HG03175 (cell line): Measurements from ENCODE around the gene NSL1.
"Not testable (repeated sequence)": the region's sequence is repeated elsewhere in the genome, so short reads cannot be mapped to it uniquely, and the experiment has no call there.

Experiments used
- ATAC-seq: cut with Tn5 transposase; IDR thresholded peaks from one replicate; pipeline ENCODE4 v1.9.1; 2021; ENCODE audit warnings: mild to moderate bottlenecking, moderate library complexity; ENCODE audit not compliant: unreplicated experiment

NSL1 gene

GRCh38 chr1:212752934-212753497 lies 38.6 kb downstream of the NSL1 start:
- ATAC-seq, result no peak

DNA sequence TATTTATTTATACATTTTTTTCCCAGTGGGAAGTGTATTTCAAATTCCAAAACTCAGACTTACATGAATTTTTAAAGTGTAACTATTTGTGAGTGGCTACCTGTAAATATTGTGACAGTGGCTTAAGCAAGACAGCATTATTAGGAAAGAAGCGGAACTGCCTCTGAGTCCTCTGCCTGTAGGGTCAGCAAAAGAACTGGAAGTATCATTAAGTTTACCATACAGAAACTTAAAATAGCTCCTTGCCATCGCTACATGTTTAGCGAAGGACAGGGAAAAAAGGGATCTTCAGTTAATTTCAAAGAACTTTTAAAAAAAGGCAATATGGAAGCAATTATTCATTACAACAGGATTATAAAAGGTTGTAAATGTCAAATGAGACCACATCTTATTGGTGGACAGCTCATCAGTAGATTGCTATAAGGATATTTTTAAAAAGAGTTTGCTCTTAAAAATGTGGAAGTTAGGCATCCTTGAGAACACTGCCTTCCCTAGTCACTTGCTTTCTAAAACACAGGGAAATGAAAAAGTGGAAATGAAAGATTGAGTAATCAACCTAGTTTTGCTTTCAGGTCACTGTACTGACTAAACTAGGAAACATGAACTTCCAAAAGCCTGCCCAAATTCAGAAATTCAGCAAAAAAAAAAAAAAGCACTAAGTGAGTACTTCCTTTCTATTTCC lies 39.2 kb downstream of the NSL1 start:
- no peak for ATAC-seq

DNA sequence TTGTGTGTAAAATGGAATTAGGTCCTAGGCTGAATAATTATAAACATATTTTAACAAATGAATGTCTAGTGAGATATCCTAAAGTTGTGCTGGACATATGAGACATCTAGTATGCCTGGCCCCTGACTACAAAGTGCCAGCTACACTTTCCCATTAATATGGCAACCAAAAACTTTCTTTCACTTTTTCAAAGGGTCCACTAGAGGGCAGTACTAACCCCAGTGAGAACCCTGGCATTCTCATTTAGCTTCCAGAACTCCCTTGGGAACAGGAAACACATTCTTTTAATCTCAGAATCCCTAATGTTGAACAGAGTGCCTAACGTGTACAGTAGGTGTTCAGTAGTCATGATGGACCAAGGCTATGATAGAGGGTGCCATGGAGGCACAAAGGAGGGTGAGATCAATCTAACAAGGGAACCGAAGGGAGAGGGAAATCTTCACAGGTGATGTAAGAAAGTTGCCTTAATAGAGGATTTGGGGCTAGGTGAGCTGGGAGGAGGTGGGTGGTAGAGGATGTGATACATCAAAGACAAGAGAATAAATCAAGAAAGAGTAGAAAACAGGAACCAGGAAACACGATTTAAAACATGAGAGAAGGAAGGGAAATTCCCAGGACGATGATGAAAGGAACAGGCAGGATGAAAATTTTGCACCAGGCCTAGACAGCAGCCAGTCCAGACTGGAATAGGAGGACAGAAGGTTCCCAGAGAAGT lies 41.6 kb downstream of the NSL1 start:
- ATAC-seq, result no peak

DNA sequence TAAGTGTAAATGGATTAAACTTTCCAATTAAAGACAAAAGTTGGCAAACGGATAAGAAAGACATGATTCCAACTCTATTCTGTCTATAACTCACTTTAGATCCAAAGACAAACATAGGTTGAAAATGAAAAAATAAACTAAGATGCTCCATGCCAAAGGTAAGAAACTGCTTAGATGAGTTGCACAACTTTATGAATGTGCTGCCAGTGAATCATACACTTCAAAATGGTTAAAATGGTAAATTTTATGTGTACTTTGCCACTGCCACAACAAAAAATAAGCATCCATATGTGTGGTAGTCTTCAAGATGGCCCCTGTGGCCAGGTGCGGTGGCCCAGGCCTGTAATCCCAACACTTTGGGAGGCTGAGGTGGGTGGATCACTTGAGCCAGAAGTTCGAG lies 45.0 kb downstream of the NSL1 start:
- no peak for ATAC-seq

DNA sequence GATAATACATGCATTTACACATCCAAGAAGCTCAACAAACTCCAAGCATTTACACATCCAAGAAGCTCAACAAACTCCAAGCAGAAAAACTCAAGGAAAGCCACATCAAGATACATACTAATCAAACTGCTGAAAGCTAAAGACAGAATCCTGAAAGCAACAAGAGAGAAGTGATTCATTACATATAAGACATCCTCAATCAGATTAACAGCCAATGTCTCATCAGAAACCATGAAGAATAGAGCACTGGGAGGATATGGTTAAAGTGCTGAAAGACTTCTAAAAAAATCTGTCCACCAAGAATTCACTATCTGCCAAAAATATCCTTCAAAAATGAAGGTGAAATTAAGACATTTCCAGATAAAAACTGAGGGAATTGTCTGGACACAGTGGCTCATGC lies 46.3 kb downstream of the NSL1 start:
- no peak for ATAC-seq

- no peak for ATAC-seq
Observed at GRCh38 chr1:212743901-212744475, 47.6 kb downstream of the NSL1 start.

DNA sequence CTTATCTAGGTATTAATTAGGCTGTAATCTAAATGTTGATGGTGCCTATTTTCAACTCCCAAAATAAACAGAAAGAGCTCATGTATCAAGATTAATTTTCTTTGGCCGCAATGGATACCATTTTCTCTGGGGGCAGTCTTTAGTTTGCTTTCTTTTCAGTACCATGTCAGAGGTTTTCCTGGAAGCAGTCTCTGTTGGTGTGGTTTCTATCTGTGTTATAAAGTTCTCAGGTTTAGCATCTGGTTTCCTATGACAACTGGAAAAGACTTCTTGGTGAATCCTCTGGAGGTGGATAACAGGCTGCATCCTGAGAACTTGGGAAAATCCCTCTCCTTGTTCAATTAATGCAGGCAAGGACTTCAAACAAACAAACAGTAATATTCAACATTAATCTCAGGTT lies 53.2 kb downstream of the NSL1 start:
- no peak for ATAC-seq

DNA sequence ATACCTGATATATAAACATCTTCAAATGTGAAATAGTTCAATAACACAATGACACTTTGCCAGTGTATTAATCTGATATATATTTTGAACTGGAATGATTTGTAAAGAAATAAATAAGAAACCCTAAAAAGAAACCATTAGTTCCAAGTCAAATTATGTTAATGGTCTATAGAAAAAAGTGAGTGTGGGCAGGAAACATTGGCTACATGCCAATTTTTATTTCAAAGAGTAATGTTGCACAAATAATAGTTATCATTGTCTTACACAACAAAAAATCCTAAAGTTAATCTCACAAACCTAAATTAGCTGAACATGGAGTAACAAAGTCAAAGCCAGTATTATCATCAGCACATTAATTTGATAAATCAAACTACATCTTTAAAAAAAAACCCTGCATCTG lies 54.0 kb downstream of the NSL1 start:
- no peak for ATAC-seq

DNA sequence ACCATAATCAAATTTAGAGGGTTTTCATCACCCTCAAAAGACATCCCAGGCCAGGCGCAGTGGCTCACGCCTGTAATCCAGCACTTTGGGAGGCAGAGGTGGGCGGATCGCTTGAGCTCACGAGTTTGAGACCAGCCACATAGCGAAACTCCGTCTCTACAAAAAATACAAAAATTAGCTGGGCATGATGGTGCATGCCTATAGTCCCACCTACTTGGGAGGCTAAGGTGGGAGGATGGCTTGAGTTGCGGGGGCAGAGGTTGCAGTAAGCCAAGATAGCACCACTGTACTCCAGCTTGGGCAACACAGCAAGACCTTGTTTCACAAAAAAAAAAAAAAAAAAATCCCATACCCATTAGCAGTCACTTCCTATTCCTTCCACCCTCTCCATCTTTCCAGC lies 58.5 kb downstream of the NSL1 start:
- ATAC-seq, result no peak

- no peak for ATAC-seq
Observed at GRCh38 chr1:212731630-212732029, 59.9 kb downstream of the NSL1 start.

DNA sequence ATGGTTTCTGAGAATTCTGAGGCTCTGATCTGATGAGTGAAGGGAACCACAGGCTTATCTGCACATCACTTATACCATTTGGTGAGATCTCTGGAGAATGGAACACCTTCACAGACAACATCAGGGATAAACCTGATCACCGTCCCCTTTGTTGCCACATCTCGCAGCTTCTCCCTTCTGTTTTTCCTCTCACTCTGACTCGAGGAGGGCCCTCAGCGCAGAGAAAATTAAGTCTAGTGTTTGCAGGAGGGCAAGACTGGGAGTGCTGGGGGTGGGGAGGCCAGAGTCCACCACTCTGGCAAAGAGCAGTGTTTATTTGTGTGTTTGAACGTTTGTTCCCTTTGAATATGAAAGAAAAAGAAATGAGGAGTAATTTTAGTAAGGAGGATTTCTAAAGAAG lies 63.0 kb downstream of the NSL1 start:
- no peak for ATAC-seq

DNA sequence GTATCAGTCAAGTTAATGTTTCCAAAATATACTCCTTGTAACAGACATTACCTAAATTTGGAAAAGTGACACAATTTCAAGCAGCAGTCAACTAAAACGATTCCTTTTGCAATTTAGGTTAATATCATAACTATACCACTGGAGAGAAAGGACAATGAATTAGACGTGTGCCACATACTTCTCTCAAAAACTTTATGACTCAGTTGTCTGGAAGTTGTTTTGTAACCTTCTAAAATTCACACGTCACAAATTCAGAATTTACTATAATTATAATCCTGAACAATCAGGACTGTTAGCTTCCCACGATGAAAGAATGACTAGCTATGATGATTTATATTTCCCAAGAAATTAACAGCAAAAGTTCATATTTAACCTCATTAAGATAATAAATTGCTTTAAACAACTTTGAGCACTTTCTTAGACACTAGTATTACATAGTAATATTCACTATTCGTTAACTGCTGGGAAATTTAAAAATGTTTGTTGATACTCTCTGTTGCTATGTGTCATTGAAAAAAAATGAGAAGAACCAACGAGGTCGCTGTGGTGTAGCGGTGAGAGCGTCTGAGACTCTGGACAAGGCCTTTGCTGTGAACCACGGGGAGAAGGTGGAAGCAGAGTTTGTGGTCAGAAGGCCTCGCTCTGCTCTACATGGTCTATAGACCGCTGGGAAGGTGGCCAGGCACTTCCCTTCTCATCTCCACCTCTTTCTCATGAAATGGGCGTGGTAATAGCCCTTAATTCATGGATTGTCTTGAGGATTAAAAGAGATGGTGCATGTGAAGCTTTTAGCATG lies 64.0 kb downstream of the NSL1 start:
- no peak for ATAC-seq

- not testable (repeated sequence) for ATAC-seq
Observed at GRCh38 chr1:212724679-212725078, 66.9 kb downstream of the NSL1 start.

- no peak for ATAC-seq
Observed at GRCh38 chr1:212722270-212722957, 69.2 kb downstream of the NSL1 start.

- ATAC-seq, result no peak
Observed at GRCh38 chr1:212721388-212722247, 70.0 kb downstream of the NSL1 start.

GRCh38 chr1:212719633-212720032 lies 71.9 kb downstream of the NSL1 start:
- no peak for ATAC-seq

- ATAC-seq, result no peak
Observed at GRCh38 chr1:212718499-212718898, 73.1 kb downstream of the NSL1 start.

DNA sequence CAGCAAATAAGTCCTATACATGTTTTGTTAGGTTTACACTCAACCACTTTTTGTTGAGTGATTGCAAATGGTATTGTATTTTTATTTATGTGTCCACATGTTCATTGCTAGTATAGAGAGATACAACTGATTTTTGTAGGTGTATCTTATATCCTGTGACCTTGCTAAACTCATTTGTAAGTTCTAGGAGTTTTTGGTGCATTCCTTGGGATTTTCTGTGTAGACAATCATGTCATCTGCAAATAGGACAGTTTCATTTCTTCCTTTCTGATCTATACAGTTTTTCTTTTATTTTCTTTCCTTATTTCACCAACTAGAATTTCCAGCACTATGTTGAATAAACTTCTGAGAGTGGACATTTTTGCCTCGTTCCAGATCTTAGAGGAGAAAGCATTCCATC lies 75.4 kb downstream of the NSL1 start:
- ATAC-seq, result no peak

DNA sequence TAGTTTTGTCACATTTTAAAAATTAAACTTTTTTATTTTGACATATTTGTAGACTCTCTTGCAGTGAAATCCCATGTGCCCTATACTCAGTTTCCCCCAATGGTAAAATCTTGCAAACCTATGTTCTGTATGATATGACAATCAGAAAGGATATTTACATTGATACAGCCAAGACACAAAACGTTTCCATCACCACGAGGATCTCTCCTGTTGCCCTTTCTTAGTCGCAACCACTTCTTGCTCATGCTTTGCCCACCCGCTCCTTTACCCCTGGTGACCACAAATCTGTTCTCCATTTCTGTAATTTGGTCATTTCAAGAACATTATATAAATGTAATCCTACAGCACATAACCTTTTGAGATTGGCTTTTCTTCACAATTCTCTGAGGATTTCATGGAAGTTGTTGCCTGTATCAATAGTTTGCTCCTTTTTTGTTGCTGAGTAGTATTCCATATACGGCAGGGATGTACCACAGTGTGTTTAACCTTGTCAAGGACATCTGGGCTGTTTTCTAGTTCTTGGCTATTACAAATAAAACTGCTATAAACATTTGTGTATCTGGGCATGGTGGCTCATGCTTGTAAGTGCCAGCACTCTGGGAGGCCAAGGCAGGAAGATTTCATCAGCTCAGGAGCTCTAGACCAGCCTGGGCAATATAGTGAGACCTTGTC lies 78.0 kb downstream of the NSL1 start:
- no peak for ATAC-seq
